ENCODE results near the gene ARCN1. TPM values are rescaled to one million over a fixed set of nuclear protein-coding genes. Genes with fewer than 3 reads are reported as not detected.

Gene ARCN1
- total RNA-seq, 1 donor from 2014 or later: 140 TPM

GRCh38 chr11:118612378-118612777, 40.2 kb downstream of the ARCN1 start:
- DNase-seq (ENCODE audit: low spot score in 2 of 2, unreplicated experiment in 2 of 2): no peak
- TF ChIP-seq CTCF (IDR thresholded peaks at IDR 0.05; ENCODE audit: unreplicated experiment): no peak
- Mint-ChIP-seq H3K4me3 (no peak overlapping the region), H3K27me3 (ENCODE audit: low read depth) (peaks cover 30% of the 10 kb centered on the region), H3K9me3 (no peaks in the 10 kb centered on the region), H3K36me3 (no peaks in the 10 kb centered on the region), H3K27ac (peak overlapping the region; percentile 83), H3K4me1 (peaks cover 69% of the 10 kb centered on the region)

GRCh38 chr11:118614511-118614910, 42.3 kb downstream of the ARCN1 start:
- DNase-seq (ENCODE audit: low spot score in 2 of 2, unreplicated experiment in 2 of 2): no peak
- no peak overlapping the region for H3K4me3 Mint-ChIP-seq
- no peaks in the 10 kb centered on the region for H3K36me3 Mint-ChIP-seq
- peaks cover 19% of the 10 kb centered on the region for H3K27me3 Mint-ChIP-seq (ENCODE audit: low read depth)
- peak overlapping the region; percentile 96 for H3K27ac Mint-ChIP-seq
- no peaks in the 10 kb centered on the region for H3K9me3 Mint-ChIP-seq
- H3K4me1 Mint-ChIP-seq: peaks cover 78% of the 10 kb centered on the region
- TF ChIP-seq CTCF (IDR thresholded peaks at IDR 0.05; ENCODE audit: unreplicated experiment): no peak

- H3K27me3 Mint-ChIP-seq (ENCODE audit: low read depth): peaks cover 11% of the 10 kb centered on the region
- peak overlapping the region; percentile 96 for H3K27ac Mint-ChIP-seq
- H3K9me3 Mint-ChIP-seq: no peaks in the 10 kb centered on the region
- peaks cover 78% of the 10 kb centered on the region for H3K4me1 Mint-ChIP-seq
- DNase-seq (ENCODE audit: low spot score in 2 of 2, unreplicated experiment in 2 of 2): peak in 1 of 2 experiments; percentile 72
- H3K36me3 Mint-ChIP-seq: no peaks in the 10 kb centered on the region
- H3K4me3 Mint-ChIP-seq: peak overlapping the region; percentile 20
- TF ChIP-seq CTCF (IDR thresholded peaks at IDR 0.05; ENCODE audit: unreplicated experiment): no peak
These were observed 43.2 kb downstream of the ARCN1 start for GRCh38 chr11:118615282-118615975.

GRCh38 chr11:118615976-118616371, 43.8 kb downstream of the ARCN1 start:
- Mint-ChIP-seq H3K4me3 (no peak overlapping the region), H3K4me1 (peaks cover 83% of the 10 kb centered on the region), H3K27ac (peak overlapping the region; percentile 96), H3K36me3 (no peaks in the 10 kb centered on the region), H3K27me3 (ENCODE audit: low read depth) (peaks cover 8% of the 10 kb centered on the region), H3K9me3 (no peaks in the 10 kb centered on the region)
- no peak for TF ChIP-seq CTCF (IDR thresholded peaks at IDR 0.05; ENCODE audit: unreplicated experiment)
- DNase-seq (ENCODE audit: low spot score in 2 of 2, unreplicated experiment in 2 of 2): no peak

GRCh38 chr11:118618115-118618990, 46.1 kb downstream of the ARCN1 start:
- peak overlapping the region; percentile 1 for H3K4me3 Mint-ChIP-seq
- TF ChIP-seq CTCF (IDR thresholded peaks at IDR 0.05; ENCODE audit: unreplicated experiment): no peak
- no peaks in the 10 kb centered on the region for H3K27me3 Mint-ChIP-seq (ENCODE audit: low read depth)
- H3K27ac Mint-ChIP-seq: peak overlapping the region; percentile 82
- H3K36me3 Mint-ChIP-seq: no peaks in the 10 kb centered on the region
- H3K4me1 Mint-ChIP-seq: peaks cover 84% of the 10 kb centered on the region
- H3K9me3 Mint-ChIP-seq: no peaks in the 10 kb centered on the region
- no peak for DNase-seq (ENCODE audit: low spot score in 2 of 2, unreplicated experiment in 2 of 2)
